Activated CD8-positive, alpha-beta T cell treated with anti-CD3 and anti-CD28 coated beads for 36 hours (primary cell): ENCODE results near the gene SCCPDH. TPM values are rescaled to one million over a fixed set of nuclear protein-coding genes. Genes with fewer than 3 reads are reported as not detected.
"Not testable (repeated sequence)": the region's sequence is repeated elsewhere in the genome, so short reads cannot be mapped to it uniquely, and the experiment has no call there.

Experiments
- ATAC-seq: fragments of 200-7000 bp; cut with Tn5 transposase; one replicate; pipeline ENCODE4 v1.10.0; 2021; ENCODE audit warnings: mild to moderate bottlenecking, moderate library complexity
- CTCF ChIA-PET: fragments of 350-600 bp; sonication (Branson Sonifier 250); formaldehyde crosslinking; loops from one replicate; lab custom pipeline; 2021; ENCODE audit warnings: antibody characterized with exemption; lab: Charles Lee
- POLR2A ChIA-PET: fragments of 350-600 bp; sonication (Branson Sonifier 250); formaldehyde crosslinking; loops from one replicate; lab custom pipeline; 2021; ENCODE audit warnings: antibody characterized with exemption; lab: Charles Lee
- DNase-seq: peaks from one replicate; pipeline ENCODE4 v3.0.0-alpha.2; 2020
- H3K27ac Mint-ChIP-seq: one replicate; pipeline ENCODE4 v1.8.0; 2021; ENCODE audit warnings: mild to moderate bottlenecking, mixed read lengths
- H3K27me3 Mint-ChIP-seq: one replicate; pipeline ENCODE4 v1.8.0; 2021; ENCODE audit warnings: mixed read lengths
- H3K36me3 Mint-ChIP-seq: one replicate; pipeline ENCODE4 v1.8.0; 2021; ENCODE audit warnings: low read depth, mixed read lengths
- H3K4me1 Mint-ChIP-seq: one replicate; pipeline ENCODE4 v1.8.0; 2021; ENCODE audit warnings: low read depth, mixed read lengths
- H3K4me3 Mint-ChIP-seq: one replicate; pipeline ENCODE4 v1.8.0; 2021; ENCODE audit warnings: mild to moderate bottlenecking, moderate library complexity, mixed read lengths
- H3K9me3 Mint-ChIP-seq: one replicate; pipeline ENCODE4 v1.8.0; 2021; ENCODE audit warnings: mixed read lengths
- intact Hi-C: fragments of 100-400 bp; cut with micrococcal nuclease; formaldehyde crosslinking; loops from one replicate; pipeline ENCODE4 v1.10.0; 2022
- total RNA-seq, 2 experiments: library from RNA; stranded (reverse); gene quantifications; one replicate each; pipeline ENCODE4 v1.2.3, GENCODE V29; 2021
- TF ChIP-seq, protein P1 (sequence below): fragments of 200-600 bp; IDR thresholded peaks from one replicate; pipeline ENCODE4 v1.8.0; 2022; ENCODE audit warnings: antibody characterized with exemption, mild to moderate bottlenecking

SCCPDH gene
- total RNA-seq, 2 experiments from 2014 or later, result 39.4 to 41.7 TPM

DNA sequence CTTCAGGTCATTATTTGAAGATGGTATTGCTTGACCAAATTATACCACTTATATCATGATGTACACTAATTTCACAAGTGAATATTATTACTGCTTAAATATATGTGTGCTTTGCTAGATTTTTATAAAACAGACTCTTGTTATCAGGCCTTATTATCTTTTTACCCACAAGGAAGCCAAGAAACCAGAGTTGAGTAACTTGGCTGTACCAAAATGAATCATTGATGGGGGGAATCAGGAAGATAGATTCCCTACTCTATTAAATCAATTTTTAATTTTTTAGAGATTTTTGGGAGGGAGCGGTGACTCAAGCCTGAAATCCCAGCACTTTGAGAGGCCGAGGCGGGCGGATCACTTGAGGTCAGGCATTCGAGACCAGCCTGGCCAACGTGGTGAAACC, 16.0 kb upstream of the SCCPDH start:
- Mint-ChIP-seq H3K27ac (no peak overlapping the region), H3K4me1 (peaks cover 2% of the 10 kb centered on the region)
- POLR2A ChIA-PET, result interaction anchor here (1.0 kb wide), 1 partner anchor 15 kb away, joined by 3 read pairs; no protein-coding TSS in a partner anchor

DNA sequence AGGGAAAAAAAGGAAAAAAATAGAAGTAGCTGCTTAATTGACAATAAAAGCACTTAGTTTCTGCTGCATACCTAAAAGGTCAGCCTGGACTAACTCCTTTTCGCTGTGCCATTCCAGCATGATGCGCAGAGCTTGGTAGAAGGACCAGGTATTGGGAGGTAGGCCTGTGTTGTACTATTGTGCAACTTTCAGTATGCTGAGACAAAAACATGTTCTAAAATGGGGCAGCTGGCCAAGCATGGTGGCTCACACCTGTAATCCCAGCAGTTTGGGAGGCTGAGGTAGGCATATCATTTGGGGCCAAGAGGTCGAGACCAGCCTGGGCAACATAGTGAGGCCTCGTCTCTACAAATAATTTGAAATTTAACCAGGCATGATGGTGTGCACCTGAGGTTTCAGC, 15.0 kb upstream of the SCCPDH start:
- H3K9me3 Mint-ChIP-seq, result peaks cover 2% of the 10 kb centered on the region
- POLR2A ChIA-PET, result interaction anchor here (1.0 kb wide), 1 partner anchor 22 kb away, joined by 3 read pairs; no protein-coding TSS in a partner anchor
- H3K27me3 Mint-ChIP-seq, result peaks cover 3% of the 10 kb centered on the region
- no peak for DNase-seq
- H3K4me3 Mint-ChIP-seq, result no peak overlapping the region
- ATAC-seq, result no peak
- intact Hi-C loops, result no loop called here
- H3K36me3 Mint-ChIP-seq, result no peaks in the 10 kb centered on the region
- TF ChIP-seq, protein P1, sequence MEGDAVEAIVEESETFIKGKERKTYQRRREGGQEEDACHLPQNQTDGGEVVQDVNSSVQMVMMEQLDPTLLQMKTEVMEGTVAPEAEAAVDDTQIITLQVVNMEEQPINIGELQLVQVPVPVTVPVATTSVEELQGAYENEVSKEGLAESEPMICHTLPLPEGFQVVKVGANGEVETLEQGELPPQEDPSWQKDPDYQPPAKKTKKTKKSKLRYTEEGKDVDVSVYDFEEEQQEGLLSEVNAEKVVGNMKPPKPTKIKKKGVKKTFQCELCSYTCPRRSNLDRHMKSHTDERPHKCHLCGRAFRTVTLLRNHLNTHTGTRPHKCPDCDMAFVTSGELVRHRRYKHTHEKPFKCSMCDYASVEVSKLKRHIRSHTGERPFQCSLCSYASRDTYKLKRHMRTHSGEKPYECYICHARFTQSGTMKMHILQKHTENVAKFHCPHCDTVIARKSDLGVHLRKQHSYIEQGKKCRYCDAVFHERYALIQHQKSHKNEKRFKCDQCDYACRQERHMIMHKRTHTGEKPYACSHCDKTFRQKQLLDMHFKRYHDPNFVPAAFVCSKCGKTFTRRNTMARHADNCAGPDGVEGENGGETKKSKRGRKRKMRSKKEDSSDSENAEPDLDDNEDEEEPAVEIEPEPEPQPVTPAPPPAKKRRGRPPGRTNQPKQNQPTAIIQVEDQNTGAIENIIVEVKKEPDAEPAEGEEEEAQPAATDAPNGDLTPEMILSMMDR, result no peak
- CTCF ChIA-PET, result interaction anchor here (1.7 to 2.3 kb wide), 2 partner anchors 12 to 20 kb away, joined by 5 to 10 read pairs; no protein-coding TSS in a partner anchor
- H3K4me1 Mint-ChIP-seq, result peaks cover 2% of the 10 kb centered on the region
- H3K27ac Mint-ChIP-seq, result no peak overlapping the region

More for the DNA sequence above, 16.0 kb upstream of the SCCPDH start:
- Mint-ChIP-seq H3K4me3 (no peak overlapping the region), H3K9me3 (peaks cover 2% of the 10 kb centered on the region), H3K27me3 (peaks cover 3% of the 10 kb centered on the region), H3K36me3 (no peaks in the 10 kb centered on the region)
- TF ChIP-seq, protein P1, result no peak
- CTCF ChIA-PET, result interaction anchor here (1.4 to 2.3 kb wide), 2 partner anchors 19 to 215 kb away, joined by 3 to 10 read pairs; no protein-coding TSS in a partner anchor
- DNase-seq, result no peak
- intact Hi-C loops, result no loop called here
- no peak for ATAC-seq

DNA sequence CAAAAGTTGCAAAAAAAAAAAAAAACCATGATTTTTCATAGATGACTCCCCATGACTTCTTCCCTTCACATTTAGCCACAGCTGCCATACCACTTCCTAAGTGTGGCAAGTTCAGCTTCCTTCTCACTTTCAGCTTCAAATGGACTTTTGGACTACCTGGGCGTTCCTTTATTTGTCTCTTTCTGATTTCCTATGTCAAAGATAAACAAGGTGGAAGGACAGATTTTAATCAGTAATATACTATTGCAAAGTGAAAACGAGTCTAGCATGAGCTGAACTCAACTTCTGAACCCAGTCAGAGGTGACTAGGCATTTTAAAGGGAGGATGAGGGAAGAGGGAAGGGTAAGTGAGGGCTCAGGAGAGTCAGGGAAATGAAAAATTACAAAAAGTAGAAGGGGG, 14.4 kb upstream of the SCCPDH start:
- Mint-ChIP-seq H3K4me3 (no peak overlapping the region), H3K27ac (no peak overlapping the region)
- CTCF ChIA-PET, result interaction anchor here (1.5 to 2.3 kb wide), 4 partner anchors 13 to 212 kb away, joined by 3 to 10 read pairs (median 4); no protein-coding TSS in a partner anchor

DNA sequence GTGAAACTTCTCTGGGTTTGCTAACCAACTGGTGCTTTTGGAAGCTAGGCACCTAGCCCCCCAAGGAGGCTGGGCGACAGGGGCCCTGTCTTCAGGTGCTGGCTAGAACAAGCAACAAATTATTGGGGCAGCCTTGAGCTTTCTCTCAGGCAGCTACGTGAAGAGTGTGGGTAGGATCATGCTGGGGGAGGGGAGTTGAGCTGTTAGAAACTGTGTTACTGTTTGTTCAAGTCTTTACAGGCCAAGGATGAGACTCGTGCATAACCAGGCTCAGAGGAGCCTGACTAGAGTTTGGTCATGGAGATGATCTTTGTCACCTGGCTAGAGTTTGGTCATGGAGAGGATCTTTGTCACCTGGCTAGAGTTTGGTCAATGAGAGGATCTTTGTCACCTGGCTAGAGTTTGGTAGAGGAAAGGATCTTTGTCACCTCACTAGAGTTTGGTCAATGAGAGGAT, 12.6 kb upstream of the SCCPDH start:
- TF ChIP-seq, protein P1, result no peak
- H3K27me3 Mint-ChIP-seq, result peaks cover 8% of the 10 kb centered on the region
- intact Hi-C loops, result no loop called here
- H3K27ac Mint-ChIP-seq, result no peak overlapping the region
- no peak overlapping the region for H3K4me3 Mint-ChIP-seq
- no peaks in the 10 kb centered on the region for H3K36me3 Mint-ChIP-seq
- CTCF ChIA-PET, result interaction anchor here (1.5 to 1.6 kb wide), 3 partner anchors 12 to 22 kb away, joined by 4 read pairs; no protein-coding TSS in a partner anchor
- ATAC-seq (no peak), DNase-seq (no peak)
- peaks cover 2% of the 10 kb centered on the region for H3K4me1 Mint-ChIP-seq
- POLR2A ChIA-PET, result interaction anchor here (0.5 to 3.5 kb wide), 2 partner anchors 12 to 214 kb away, joined by 3 to 13 read pairs; partner anchors contain the start of gene SCCPDH
- H3K9me3 Mint-ChIP-seq, result peaks cover 2% of the 10 kb centered on the region

More for the DNA sequence above, 14.4 kb upstream of the SCCPDH start:
- ATAC-seq (no peak), DNase-seq (no peak)
- POLR2A ChIA-PET, result interaction anchor here (1.0 to 3.5 kb wide), 2 partner anchors 14 to 21 kb away, joined by 3 to 13 read pairs; partner anchors contain the start of gene SCCPDH
- peaks cover 2% of the 10 kb centered on the region for H3K9me3 Mint-ChIP-seq
- no peaks in the 10 kb centered on the region for H3K36me3 Mint-ChIP-seq
- intact Hi-C loops, result no loop called here
- H3K4me1 Mint-ChIP-seq, result peaks cover 2% of the 10 kb centered on the region
- peaks cover 6% of the 10 kb centered on the region for H3K27me3 Mint-ChIP-seq
- TF ChIP-seq, protein P1, result no peak

DNA sequence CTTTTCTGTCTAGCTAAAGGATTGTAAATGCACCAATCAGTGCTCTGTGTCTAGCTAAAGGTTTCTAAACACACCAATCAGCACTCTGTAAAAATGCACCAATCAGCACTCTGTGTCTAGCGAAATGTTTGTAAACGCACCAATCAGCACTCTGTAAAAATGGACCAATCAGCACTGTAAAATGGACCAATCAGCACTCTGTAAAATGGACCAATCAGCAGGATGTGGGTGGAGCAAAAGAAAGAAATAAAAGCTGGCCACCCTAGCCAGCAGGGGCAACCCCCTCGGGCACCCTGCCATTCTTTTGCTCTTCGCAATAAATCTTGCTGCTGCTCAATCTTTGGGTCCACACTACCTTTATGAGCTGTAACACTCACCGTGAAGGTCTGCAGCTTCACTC, 11.8 kb upstream of the SCCPDH start:
- DNase-seq, H3K4me1 Mint-ChIP-seq, CTCF ChIA-PET, H3K4me3 Mint-ChIP-seq, H3K27ac Mint-ChIP-seq, H3K36me3 Mint-ChIP-seq, ATAC-seq, H3K9me3 Mint-ChIP-seq, intact Hi-C loops: not testable (repeated sequence)
- H3K27me3 Mint-ChIP-seq, result peaks cover 10% of the 10 kb centered on the region
- POLR2A ChIA-PET, result interaction anchor here (3.5 kb wide), 1 partner anchor 11 kb away, joined by 13 read pairs; the partner anchor contains the start of gene SCCPDH

DNA sequence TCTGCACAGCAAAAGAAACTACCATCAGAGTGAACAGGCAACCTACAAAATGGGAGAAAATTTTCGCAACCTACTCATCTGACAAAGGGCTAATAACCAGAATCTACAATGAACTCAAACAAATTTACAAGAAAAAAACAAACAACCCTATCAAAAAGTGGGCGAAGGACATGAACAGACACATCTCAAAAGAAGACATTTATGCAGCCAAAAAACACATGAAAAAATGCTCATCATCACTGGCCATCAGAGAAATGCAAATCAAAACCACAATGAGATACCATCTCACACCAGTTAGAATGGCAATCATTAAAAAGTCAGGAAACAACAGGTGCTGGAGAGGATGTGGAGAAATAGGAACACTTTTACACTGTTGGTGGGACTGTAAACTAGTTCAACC, 4.8 kb upstream of the SCCPDH start:
- intact Hi-C loops, H3K4me3 Mint-ChIP-seq, CTCF ChIA-PET, DNase-seq, H3K9me3 Mint-ChIP-seq, H3K4me1 Mint-ChIP-seq, ATAC-seq, H3K36me3 Mint-ChIP-seq, H3K27ac Mint-ChIP-seq, H3K27me3 Mint-ChIP-seq, POLR2A ChIA-PET: not testable (repeated sequence)

DNA sequence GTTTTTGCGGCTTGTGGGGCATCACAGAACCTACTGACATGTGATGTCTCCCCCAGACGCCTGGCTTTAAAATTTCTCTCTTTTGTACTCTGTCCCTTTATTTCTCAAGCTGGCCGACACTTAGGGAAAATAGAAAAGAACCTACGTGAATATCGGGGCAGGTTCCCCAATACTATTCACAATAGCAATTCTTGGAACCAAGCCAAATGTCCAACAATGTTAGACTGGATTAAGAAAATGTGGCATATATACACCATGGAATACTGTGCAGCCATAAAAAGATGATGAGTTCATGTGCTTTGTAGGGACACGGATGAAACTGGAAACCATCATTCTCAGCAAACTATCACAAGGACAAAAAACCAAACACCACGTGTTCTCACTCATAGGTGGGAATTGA, 3.4 kb upstream of the SCCPDH start:
- not testable (repeated sequence) for H3K9me3 Mint-ChIP-seq

More for the DNA sequence above, 3.4 kb upstream of the SCCPDH start:
- CTCF ChIA-PET, intact Hi-C loops, H3K36me3 Mint-ChIP-seq, H3K4me3 Mint-ChIP-seq, H3K27me3 Mint-ChIP-seq, DNase-seq, POLR2A ChIA-PET, ATAC-seq, H3K27ac Mint-ChIP-seq: not testable (repeated sequence)
- peaks cover 13% of the 10 kb centered on the region for H3K4me1 Mint-ChIP-seq
